K562 (cell line): ENCODE measurements around the gene HNRNPF. TPM values are rescaled to one million over a fixed set of nuclear protein-coding genes. Genes with fewer than 3 reads are reported as not detected.
A peak's percentile ranks its signal among the peaks of the same experiment; 100 is the strongest.

Source experiments
- BCL6 ChIP-seq: fragments of 250-450 bp; sonication (Bioruptor Pico); IDR thresholded peaks from 2 replicates; pipeline ENCODE4 v1.4.0; 2020
- CAMTA2 ChIP-seq: fragments of 250-450 bp; sonication (Bioruptor Pico); conservative IDR thresholded peaks from 2 replicates; pipeline ENCODE4 v1.5.1; 2022
- CEBPG ChIP-seq, 3 experiments: fragments of 200-800 bp in 1 of 3; sonication (Bioruptor generic) in 1 of 3; sonication (generic) in 1 of 3; formaldehyde crosslinking in 1 of 3; IDR thresholded peaks in 2 of 3; conservative IDR thresholded peaks in 1 of 3; 2 replicates each; pipeline versions ENCODE4 v1.6.1 to v1.8.0; 2016 to 2022; ENCODE audit warnings: missing compliant biosample characterization in 2 of 3, missing genetic modification characterization in 2 of 3, mild to moderate bottlenecking in 1 of 3, missing genetic modification reagents in 1 of 3
- DPF2 ChIP-seq: fragments of 450-650 bp; IDR thresholded peaks from 2 replicates; pipeline ENCODE4 v1.6.1; 2016
- E2F1 ChIP-seq: sonication (generic); formaldehyde crosslinking; IDR thresholded peaks from 2 replicates; pipeline ENCODE4 v1.8.1; 2023; ENCODE audit warnings: mild to moderate bottlenecking, missing genetic modification reagents, moderate library complexity
- ILK ChIP-seq: fragments of 450-650 bp; IDR thresholded peaks from 2 replicates; pipeline ENCODE4 v1.6.1; 2016; ENCODE audit warnings: missing genetic modification characterization, low read depth, mild to moderate bottlenecking, missing compliant biosample characterization, moderate library complexity, borderline replicate concordance
- PATZ1 ChIP-seq: fragments of 250-450 bp; sonication (Bioruptor Pico); IDR thresholded peaks from 2 replicates; pipeline ENCODE4 v1.5.0; 2020; ENCODE audit warnings: mild to moderate bottlenecking, borderline replicate concordance
- RBBP5 ChIP-seq: fragments of 200-600 bp; sonication (generic); IDR thresholded peaks from 2 replicates; pipeline ENCODE4 v1.6.1; 2012; ENCODE audit warnings: borderline replicate concordance, mild to moderate bottlenecking, low read length, control low read depth, inconsistent platforms; ENCODE audit not compliant: insufficient read depth, poor library complexity, severe bottlenecking
- RBM25 ChIP-seq: fragments of 200-400 bp; formaldehyde crosslinking; IDR thresholded peaks from 2 replicates; pipeline ENCODE4 v1.6.1; 2018; ENCODE audit warnings: low read length, low read depth, moderate library complexity; ENCODE audit not compliant: severe bottlenecking
- RUNX1 ChIP-seq: sonication (generic); IDR thresholded peaks from 2 replicates; pipeline ENCODE4 v1.6.1; 2016; ENCODE audit warnings: antibody characterized with exemption, low read depth
- SAP30 ChIP-seq: fragments of 200-600 bp; sonication (generic); IDR thresholded peaks from 2 replicates; pipeline ENCODE4 v1.6.1; 2012; ENCODE audit warnings: borderline replicate concordance, low read depth, mild to moderate bottlenecking, moderate library complexity, low read length, control low read depth, inconsistent platforms; ENCODE audit not compliant: insufficient read depth, poor library complexity, severe bottlenecking
- SRSF9 ChIP-seq: fragments of 200-400 bp; formaldehyde crosslinking; IDR thresholded peaks from 2 replicates; pipeline ENCODE4 v1.6.1; 2017; ENCODE audit warnings: low read depth, low read length, borderline replicate concordance
- STAT5B ChIP-seq: fragments of 250-450 bp; sonication (Bioruptor Pico); IDR thresholded peaks from 2 replicates; pipeline ENCODE4 v1.8.0; 2021; ENCODE audit warnings: mild to moderate bottlenecking, inconsistent platforms
- ZBTB8A ChIP-seq: fragments of 450-650 bp; IDR thresholded peaks from 2 replicates; pipeline ENCODE4 v1.6.1; 2018; ENCODE audit warnings: mild to moderate bottlenecking, moderate library complexity; ENCODE audit not compliant: partially characterized antibody
- ZFP30 ChIP-seq: fragments of 250-450 bp; sonication (Bioruptor Pico); IDR thresholded peaks from 2 replicates; pipeline ENCODE4 v1.8.0; 2022; ENCODE audit warnings: moderate library complexity, mild to moderate bottlenecking, inconsistent platforms, borderline replicate concordance
- ZFP36 ChIP-seq: fragments of 150-350 bp; IDR thresholded peaks from 2 replicates; pipeline ENCODE4 v1.6.1; 2018; ENCODE audit warnings: low read length, low read depth; ENCODE audit not compliant: partially characterized antibody
- ZNF239 ChIP-seq: fragments of 250-450 bp; sonication (Bioruptor Pico); IDR thresholded peaks from 2 replicates; pipeline ENCODE4 v1.4.0; 2020; ENCODE audit warnings: mild to moderate bottlenecking
- ZNF263 ChIP-seq: sonication (generic); formaldehyde crosslinking; IDR thresholded peaks from 2 replicates; pipeline ENCODE4 v1.8.0; 2022; ENCODE audit warnings: mild to moderate bottlenecking, missing genetic modification reagents, borderline replicate concordance
- ZNF408 ChIP-seq: fragments of 250-450 bp; sonication (Bioruptor Pico); IDR thresholded peaks from 2 replicates; pipeline ENCODE4 v1.4.0; 2020; ENCODE audit warnings: low read depth, mild to moderate bottlenecking, moderate library complexity
- ZNF551 ChIP-seq: fragments of 250-450 bp; sonication (Bioruptor Pico); IDR thresholded peaks from 2 replicates; pipeline ENCODE4 v1.5.0; 2021; ENCODE audit warnings: mild to moderate bottlenecking, moderate library complexity
- polyA plus RNA-seq, 8 experiments: library from polyadenylated mRNA; depleted of rRNA in 4 of 8; stranded (reverse) in 5 of 8; unstranded in 3 of 8; fragments of >200 nt; fragmentation: Nextera tagmentation in 2 of 8; fragmentation: Illumina TruSeq in 1 of 8; extraction: Ambion mirVana in 2 of 8; extraction: Trizol in 1 of 8; gene quantifications; 2 replicates each; pipeline versions ENCODE4 v1.2.1 to v1.2.3, GENCODE V29; 2011 to 2014; ENCODE audit warnings: inconsistent platforms in 1 of 8, missing spikeins in 1 of 8
- total RNA-seq, 7 experiments: library from RNA; depleted of rRNA in 6 of 7; stranded (reverse); fragments of >200 nt in 6 of 7; fragmentation: Illumina TruSeq in 2 of 7; extraction: Trizol in 2 of 7; gene quantifications; 2 replicates each; pipeline versions ENCODE4 v1.2.1 to v1.2.3, GENCODE V29; 2011 to 2021; ENCODE audit warnings: low replicate concordance in 1 of 7
- TF ChIP-seq, protein P1 (sequence below): fragments of 200-400 bp; formaldehyde crosslinking; IDR thresholded peaks from 2 replicates; pipeline ENCODE4 v1.6.1; 2017; ENCODE audit warnings: mild to moderate bottlenecking, low read depth, low read length, moderate library complexity

The HNRNPF gene
- total and polyA plus RNA-seq, 9 of the 15 experiments (the other 6 are each of a cell fraction or from before 2014, with no cell fraction given), result 192 to 489 (median 416) TPM

GRCh38 chr10:43380610-43381222 is 28.3 kb downstream of the HNRNPF start (continued):
- TF ChIP-seq SAP30 (no peak), E2F1 (no peak), ILK (no peak), ZFP36 (no peak), DPF2 (peak; percentile 77), ZFP30 (CRISPR knock-in tag) (no peak), ZBTB8A (no peak), STAT5B (CRISPR knock-in tag) (no peak), ZNF263 (no peak), PATZ1 (no peak), ZNF408 (CRISPR knock-in tag) (no peak), RUNX1 (no peak), SRSF9 (no peak), RBBP5 (no peak), CEBPG (CRISPR knock-in tag; IDR thresholded peaks at IDR 0.05) (peak; percentile 98), CEBPG (tag; conservative IDR thresholded peaks at IDR 0.05 in 1 of 2, IDR thresholded peaks at IDR 0.05 in 1 of 2) (peak; percentile 93 to 99), ZNF551 (CRISPR knock-in tag) (no peak), ZNF239 (no peak), BCL6 (CRISPR knock-in tag) (no peak), RBM25 (no peak), CAMTA2 (CRISPR knock-in tag) (no peak)
- TF ChIP-seq, protein P1, sequence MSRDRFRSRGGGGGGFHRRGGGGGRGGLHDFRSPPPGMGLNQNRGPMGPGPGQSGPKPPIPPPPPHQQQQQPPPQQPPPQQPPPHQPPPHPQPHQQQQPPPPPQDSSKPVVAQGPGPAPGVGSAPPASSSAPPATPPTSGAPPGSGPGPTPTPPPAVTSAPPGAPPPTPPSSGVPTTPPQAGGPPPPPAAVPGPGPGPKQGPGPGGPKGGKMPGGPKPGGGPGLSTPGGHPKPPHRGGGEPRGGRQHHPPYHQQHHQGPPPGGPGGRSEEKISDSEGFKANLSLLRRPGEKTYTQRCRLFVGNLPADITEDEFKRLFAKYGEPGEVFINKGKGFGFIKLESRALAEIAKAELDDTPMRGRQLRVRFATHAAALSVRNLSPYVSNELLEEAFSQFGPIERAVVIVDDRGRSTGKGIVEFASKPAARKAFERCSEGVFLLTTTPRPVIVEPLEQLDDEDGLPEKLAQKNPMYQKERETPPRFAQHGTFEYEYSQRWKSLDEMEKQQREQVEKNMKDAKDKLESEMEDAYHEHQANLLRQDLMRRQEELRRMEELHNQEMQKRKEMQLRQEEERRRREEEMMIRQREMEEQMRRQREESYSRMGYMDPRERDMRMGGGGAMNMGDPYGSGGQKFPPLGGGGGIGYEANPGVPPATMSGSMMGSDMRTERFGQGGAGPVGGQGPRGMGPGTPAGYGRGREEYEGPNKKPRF, result no peak
